Hematopoietic multipotent progenitor cell (in vitro differentiated cells): Measurements from ENCODE around the gene RHNO1. TPM values are rescaled to one million over a fixed set of nuclear protein-coding genes. Genes with fewer than 3 reads are reported as not detected.

Experiments used
- DNase-seq, 3 donors: peaks; one replicate each; pipeline ENCODE4 v3.0.0-alpha.2; 2011 to 2015; ENCODE audit warnings: low read depth in 2 of 3, low spot score in 2 of 3
- total RNA-seq: library from RNA; depleted of rRNA; stranded (reverse); fragments of >200 nt; gene quantifications from one replicate; pipeline ENCODE4 v1.2.3, GENCODE V29; 2012

The RHNO1 gene
- total RNA-seq, 1 donor = 22.4 TPM

- DNase-seq = no peak
Observed at GRCh38 chr12:2895511-2895910, 18.5 kb downstream of the RHNO1 start.

- no peak for DNase-seq
Observed at GRCh38 chr12:2897418-2897817, 20.4 kb downstream of the RHNO1 start.

DNA sequence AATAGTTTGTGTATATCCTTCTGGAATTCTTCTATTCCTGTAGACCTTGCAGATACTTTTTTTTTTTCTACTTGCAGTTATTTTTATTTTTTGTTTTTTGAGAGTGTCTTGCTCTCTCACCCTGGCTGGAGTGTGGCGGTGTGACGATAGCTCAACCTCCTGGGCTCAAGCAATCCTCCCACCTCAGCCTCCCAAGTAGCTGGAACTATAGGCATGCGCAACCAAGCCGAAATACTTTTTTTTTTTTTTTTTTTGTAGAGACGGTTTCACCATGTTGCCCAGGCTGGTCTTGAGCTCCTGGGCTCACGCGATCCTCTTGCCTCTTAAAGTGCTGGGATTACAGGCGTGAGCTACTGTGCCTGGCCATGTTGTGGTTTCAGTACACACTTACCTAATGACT, 23.6 kb downstream of the RHNO1 start:
- DNase-seq = no peak

DNA sequence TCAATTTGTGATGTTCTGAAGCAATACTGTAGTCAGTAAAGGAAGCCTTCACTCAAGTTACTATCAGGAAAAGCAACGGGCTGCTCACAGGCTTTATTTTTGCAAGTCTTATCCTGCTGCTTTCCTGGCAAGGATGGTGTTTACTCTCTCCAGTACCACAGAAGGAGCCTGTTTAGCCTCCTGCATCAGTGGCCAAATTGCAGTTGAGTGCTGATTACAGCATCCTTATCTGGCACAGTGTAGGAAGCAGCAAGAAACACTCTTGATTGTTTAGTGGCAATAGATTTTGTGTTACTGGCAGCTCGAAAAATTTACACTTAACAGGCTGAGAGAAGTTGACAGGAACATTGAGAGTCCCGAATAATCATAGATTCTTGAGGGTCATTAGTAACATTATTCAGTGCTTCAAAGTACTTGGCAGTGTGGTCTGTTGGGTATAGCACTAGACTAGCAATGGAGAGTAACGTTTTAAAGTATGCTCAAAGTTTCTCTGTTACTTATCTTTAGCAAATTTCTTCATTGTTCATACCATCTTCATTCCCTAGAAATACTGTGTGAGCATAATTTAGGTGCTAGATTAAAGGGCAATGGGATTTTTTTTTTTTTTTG, 25.4 kb downstream of the RHNO1 start:
- DNase-seq = no peak

- no peak for DNase-seq
Observed at GRCh38 chr12:2904260-2904659, 27.2 kb downstream of the RHNO1 start.

- no peak for DNase-seq
Observed at GRCh38 chr12:2912216-2912575, 35.2 kb downstream of the RHNO1 start.

DNA sequence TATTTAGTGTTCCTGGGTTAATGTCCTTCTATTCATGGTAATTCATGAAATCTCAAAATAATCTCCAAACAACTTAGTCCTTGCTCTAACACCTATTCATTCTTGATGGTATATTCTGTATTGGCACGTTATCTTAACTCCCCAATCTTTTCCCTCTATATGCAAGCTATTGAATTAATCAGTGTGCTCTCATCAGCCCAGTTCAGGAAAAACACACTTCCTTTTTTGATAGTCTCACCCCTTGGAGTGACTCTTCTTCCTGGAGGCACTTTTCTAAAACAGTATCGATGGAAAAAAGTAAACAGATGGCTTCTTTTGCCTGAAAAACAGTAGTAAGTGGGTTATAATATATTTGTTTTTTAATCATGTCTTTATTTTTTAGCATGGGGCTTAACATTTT, 42.2 kb downstream of the RHNO1 start:
- DNase-seq = no peak

DNA sequence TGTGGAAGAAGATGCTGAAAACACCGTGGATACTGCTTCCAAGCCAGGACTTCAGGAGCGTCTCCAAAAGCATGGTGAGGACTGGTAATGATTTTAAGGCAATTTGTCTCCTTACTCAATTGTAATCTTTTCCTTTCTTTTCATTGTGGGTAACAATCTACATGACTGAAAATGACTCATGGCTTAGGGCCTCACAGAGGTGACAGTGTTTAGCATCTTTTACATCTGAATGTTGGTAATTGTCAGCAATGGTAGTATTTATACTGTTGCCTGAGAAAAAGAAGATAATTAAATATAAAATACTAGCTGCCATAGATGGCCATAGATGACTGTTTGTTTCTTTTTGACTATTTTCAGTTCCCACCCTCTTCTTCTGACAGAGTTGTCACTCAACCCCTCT, 45.3 kb downstream of the RHNO1 start:
- no peak for DNase-seq

- no peak for DNase-seq
Observed at GRCh38 chr12:2923057-2923456, 46.0 kb downstream of the RHNO1 start.

- DNase-seq = no peak
Observed at GRCh38 chr12:2924019-2924418, 47.0 kb downstream of the RHNO1 start.

DNA sequence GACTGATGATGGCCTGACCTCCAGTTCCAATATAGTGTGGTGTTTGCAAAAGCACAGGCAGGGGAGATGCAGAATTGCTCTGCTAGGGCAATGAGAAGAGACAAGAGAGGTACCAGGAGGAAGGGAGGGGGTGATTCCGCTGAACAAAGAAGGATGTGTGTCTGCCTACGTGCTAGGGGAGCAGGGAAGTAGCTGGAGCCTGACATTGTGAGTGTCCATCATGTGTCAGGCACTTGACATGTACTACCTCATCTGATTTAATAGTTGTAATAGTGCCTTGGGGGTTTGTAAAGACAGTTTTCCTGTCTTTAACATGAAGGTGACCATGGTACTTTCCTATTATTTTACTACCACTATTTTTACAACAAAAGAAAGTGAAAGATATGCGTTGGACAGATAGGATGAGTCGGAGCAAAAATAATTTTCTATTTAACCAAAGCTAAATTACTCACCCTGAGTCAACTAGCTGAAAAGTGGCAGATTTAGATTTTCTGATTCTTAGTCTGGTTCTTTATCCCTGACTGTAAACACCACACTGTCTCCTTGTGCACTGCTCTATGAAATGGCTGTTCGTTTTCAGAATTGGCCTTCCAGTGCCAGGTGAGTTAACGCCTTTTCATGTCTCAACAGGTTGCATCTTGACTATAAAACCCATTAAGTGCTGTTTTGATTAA, 48.4 kb downstream of the RHNO1 start:
- DNase-seq = no peak

DNA sequence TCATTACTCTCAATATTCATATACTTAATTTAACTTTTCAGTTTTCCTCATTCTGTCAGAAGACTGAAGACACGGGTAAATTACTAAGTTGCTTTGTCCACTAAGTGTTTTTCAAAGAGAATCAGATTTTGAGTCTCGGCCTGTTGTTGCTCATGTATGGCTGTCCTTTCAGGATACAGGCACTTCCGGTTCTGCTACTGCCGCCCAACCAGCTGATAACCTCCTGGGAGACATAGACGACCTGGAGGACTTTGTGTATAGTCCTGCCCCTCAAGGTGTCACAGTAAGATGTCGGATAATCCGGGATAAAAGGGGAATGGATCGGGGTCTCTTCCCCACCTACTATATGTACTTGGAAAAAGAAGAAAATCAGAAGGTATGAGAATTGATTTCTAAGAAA, 53.8 kb downstream of the RHNO1 start:
- DNase-seq = no peak

- DNase-seq = no peak
Observed at GRCh38 chr12:2933586-2933985, 56.6 kb downstream of the RHNO1 start.

- no peak for DNase-seq
Observed at GRCh38 chr12:2934371-2934770, 57.3 kb downstream of the RHNO1 start.

GRCh38 chr12:2936301-2936700, 59.3 kb downstream of the RHNO1 start:
- DNase-seq = no peak

- DNase-seq = no peak
Observed at GRCh38 chr12:2937500-2937899, 60.5 kb downstream of the RHNO1 start.

Other genes with a start within 250 kb of the RHNO1 start
- 34.2 TPM for gene FKBP4, start 82.3 kb upstream of the RHNO1 start, total RNA-seq
- gene ITFG2, start 64.6 kb upstream of the RHNO1 start, total RNA-seq = 58.7 TPM
- not detected for gene NRIP2, start 42.2 kb upstream of the RHNO1 start, total RNA-seq
- under 0.01 TPM for gene TEX52, start 20.2 kb upstream of the RHNO1 start, total RNA-seq
- 4.0 TPM for gene FOXM1, start within 50 bp of the RHNO1 start, total RNA-seq
- 6.5 TPM for gene TULP3, start 13.7 kb downstream of the RHNO1 start, total RNA-seq
- gene TEAD4, start 82.2 kb downstream of the RHNO1 start, total RNA-seq = 0.27 TPM
- gene TSPAN9, start 200.2 kb downstream of the RHNO1 start, total RNA-seq = 0.54 TPM